Measurements from ENCODE around the gene DPEP2. TPM values are rescaled to one million over a fixed set of nuclear protein-coding genes. Genes with fewer than 3 reads are reported as not detected.

Gene DPEP2
- total RNA-seq, 2 donors from 2014 or later: 0.20 TPM; not detected in 1

DNA sequence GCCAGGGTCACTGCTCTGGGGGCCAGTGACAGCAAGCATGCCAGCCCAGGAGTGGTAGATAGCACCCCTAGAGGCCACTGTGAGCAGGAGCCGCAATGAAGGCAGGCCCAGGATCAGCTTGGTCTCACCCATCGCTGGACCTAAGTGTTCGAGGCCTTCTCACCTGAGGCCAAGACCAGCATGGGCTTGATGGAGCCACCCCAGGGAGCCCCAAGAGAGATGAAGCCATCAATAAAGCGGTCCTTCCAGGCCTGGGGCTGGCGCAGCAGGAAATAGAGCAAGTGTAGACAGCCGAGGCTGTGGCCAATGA lies 57.1 kb downstream of the DPEP2 start:
- WGBS, 2 experiments (ENCODE audit: insufficient coverage in 1 of 2, insufficient read length in 1 of 2): 78 to 91% methylated on average over 4 to 6 of the region's 6 CpGs
- H3K4me1 ChIP-seq (ENCODE audit: control insufficient read depth, insufficient read depth, low read length): peaks cover 10% of the 10 kb centered on the region
- H3K4me3 ChIP-seq (ENCODE audit: low read length): no peak overlapping the region
- no peak overlapping the region for H3K9ac ChIP-seq (ENCODE audit: extremely low read depth, low read length, poor library complexity, severe bottlenecking)
- H3K27ac ChIP-seq (ENCODE audit: low read depth, low read length): no peak overlapping the region
- TF ChIP-seq, protein P1, sequence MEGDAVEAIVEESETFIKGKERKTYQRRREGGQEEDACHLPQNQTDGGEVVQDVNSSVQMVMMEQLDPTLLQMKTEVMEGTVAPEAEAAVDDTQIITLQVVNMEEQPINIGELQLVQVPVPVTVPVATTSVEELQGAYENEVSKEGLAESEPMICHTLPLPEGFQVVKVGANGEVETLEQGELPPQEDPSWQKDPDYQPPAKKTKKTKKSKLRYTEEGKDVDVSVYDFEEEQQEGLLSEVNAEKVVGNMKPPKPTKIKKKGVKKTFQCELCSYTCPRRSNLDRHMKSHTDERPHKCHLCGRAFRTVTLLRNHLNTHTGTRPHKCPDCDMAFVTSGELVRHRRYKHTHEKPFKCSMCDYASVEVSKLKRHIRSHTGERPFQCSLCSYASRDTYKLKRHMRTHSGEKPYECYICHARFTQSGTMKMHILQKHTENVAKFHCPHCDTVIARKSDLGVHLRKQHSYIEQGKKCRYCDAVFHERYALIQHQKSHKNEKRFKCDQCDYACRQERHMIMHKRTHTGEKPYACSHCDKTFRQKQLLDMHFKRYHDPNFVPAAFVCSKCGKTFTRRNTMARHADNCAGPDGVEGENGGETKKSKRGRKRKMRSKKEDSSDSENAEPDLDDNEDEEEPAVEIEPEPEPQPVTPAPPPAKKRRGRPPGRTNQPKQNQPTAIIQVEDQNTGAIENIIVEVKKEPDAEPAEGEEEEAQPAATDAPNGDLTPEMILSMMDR (conservative IDR thresholded peaks at IDR 0.05): peak; percentile 90
- H3K27me3 ChIP-seq (ENCODE audit: control insufficient read depth, insufficient read depth, low read length, poor library complexity, severe bottlenecking): no peaks in the 10 kb centered on the region
- H3K9me3 ChIP-seq (ENCODE audit: control insufficient read depth, low read length): no peaks in the 10 kb centered on the region
- peaks cover 30% of the 10 kb centered on the region for H3K36me3 ChIP-seq (ENCODE audit: control insufficient read depth, insufficient read depth, low read length)
- peak; percentile 90 for DNase-seq
- H3K4me3 Mint-ChIP-seq: no peak overlapping the region
- peaks cover 13% of the 10 kb centered on the region for H3K36me3 Mint-ChIP-seq (ENCODE audit: low read depth)
- H3K27ac Mint-ChIP-seq: no peak overlapping the region
- no peaks in the 10 kb centered on the region for H3K27me3 Mint-ChIP-seq (ENCODE audit: insufficient read depth)
- H3K9me3 Mint-ChIP-seq: no peaks in the 10 kb centered on the region
- H3K4me1 Mint-ChIP-seq: peaks cover 8% of the 10 kb centered on the region

DNA sequence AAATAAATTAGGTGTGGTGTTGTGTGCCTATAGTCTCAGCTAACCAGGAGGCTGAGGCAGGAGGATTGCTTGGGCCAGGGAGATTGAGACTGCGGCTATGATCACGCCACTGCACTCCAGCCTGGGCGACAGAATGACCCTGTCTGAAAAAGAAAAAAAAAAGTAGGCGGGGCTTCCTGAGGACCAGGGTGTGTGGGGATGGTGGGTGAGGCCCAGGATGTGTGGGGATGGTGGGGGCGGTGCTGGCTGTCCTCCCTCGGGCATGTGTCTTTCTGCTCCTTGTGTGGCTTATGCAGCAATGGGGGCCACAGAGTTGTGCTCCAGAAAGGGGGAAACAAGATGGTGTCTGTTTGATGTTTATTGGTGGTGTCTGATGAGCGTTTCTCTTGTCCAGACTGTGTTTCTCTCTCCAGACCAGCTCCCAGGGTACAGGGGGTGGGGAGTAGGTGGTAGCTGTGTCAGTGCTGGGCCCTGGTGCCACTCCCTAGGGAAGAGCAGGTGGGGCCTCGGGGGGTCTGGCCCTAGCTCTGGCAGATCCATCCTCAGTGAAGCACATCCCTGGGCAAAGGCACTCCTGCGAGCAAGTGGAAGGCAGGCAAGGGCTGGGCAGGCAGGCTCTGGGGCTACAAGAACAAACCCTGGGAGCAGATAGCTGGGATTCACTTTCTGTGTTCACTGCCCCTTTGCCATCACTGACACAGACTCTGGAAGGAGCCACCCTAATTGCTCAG lies 57.6 kb downstream of the DPEP2 start:
- Histone ChIP-seq H3K9me3 (ENCODE audit: control insufficient read depth, low read length) (no peaks in the 10 kb centered on the region), H3K9ac (ENCODE audit: extremely low read depth, low read length, poor library complexity, severe bottlenecking) (no peak overlapping the region), H3K27me3 (ENCODE audit: control insufficient read depth, insufficient read depth, low read length, poor library complexity, severe bottlenecking) (no peaks in the 10 kb centered on the region), H3K4me1 (ENCODE audit: control insufficient read depth, insufficient read depth, low read length) (peaks cover 10% of the 10 kb centered on the region), H3K36me3 (ENCODE audit: control insufficient read depth, insufficient read depth, low read length) (peaks cover 26% of the 10 kb centered on the region), H3K4me3 (ENCODE audit: low read length) (no peak overlapping the region), H3K27ac (ENCODE audit: low read depth, low read length) (peak overlapping the region; percentile 16)
- DNase-seq: no peak
- Mint-ChIP-seq H3K4me3 (no peak overlapping the region), H3K9me3 (no peaks in the 10 kb centered on the region), H3K4me1 (peaks cover 13% of the 10 kb centered on the region), H3K27ac (no peak overlapping the region), H3K27me3 (ENCODE audit: insufficient read depth) (no peaks in the 10 kb centered on the region), H3K36me3 (ENCODE audit: low read depth) (peaks cover 13% of the 10 kb centered on the region)
- WGBS, 2 experiments (ENCODE audit: insufficient coverage in 1 of 2, insufficient read length in 1 of 2): 88 to 91% methylated on average over 4 to 9 of the region's 9 CpGs
- TF ChIP-seq, protein P1 (conservative IDR thresholded peaks at IDR 0.05): no peak

DNA sequence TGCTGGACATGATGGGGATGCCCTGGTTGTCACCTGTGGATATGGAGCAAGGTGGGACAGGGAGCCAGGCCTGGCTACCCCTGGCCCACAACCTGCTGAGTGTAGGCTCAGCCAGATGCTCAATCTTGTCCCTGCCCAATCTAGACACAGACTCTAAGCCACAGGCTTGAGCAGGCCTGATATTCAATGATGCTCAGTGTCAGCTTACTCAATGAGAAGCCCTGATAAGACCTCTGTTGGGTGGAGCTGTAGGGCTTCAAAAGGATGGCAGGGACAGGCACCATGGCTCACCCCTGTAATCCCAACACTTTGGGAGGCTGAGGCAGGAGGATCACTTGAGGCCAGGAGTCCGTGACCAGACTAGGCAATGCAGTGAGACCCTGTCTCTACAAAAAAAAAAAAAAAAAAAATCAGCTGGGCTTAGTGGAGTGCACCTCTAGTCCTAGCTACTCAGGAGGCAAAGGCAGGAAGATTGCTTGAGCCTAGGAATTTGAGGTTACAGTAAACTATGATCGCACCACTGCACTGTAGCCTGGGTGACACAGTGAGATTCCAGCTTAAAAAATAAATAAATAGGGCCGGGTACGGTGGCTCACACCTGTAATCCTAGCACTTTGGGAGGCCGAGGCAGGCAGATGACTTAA lies 58.7 kb downstream of the DPEP2 start:
- peaks cover 19% of the 10 kb centered on the region for H3K36me3 ChIP-seq (ENCODE audit: control insufficient read depth, insufficient read depth, low read length)
- WGBS, 2 experiments (ENCODE audit: insufficient coverage in 1 of 2, insufficient read length in 1 of 2): 93 to 95% methylated on average over 4 to 5 of the region's 5 CpGs
- H3K36me3 Mint-ChIP-seq (ENCODE audit: low read depth): peaks cover 5% of the 10 kb centered on the region
- H3K4me1 ChIP-seq (ENCODE audit: control insufficient read depth, insufficient read depth, low read length): peaks cover 10% of the 10 kb centered on the region
- H3K27me3 ChIP-seq (ENCODE audit: control insufficient read depth, insufficient read depth, low read length, poor library complexity, severe bottlenecking): no peaks in the 10 kb centered on the region
- H3K4me3 ChIP-seq (ENCODE audit: low read length): no peak overlapping the region
- peaks cover 13% of the 10 kb centered on the region for H3K4me1 Mint-ChIP-seq
- no peak for DNase-seq
- H3K9ac ChIP-seq (ENCODE audit: extremely low read depth, low read length, poor library complexity, severe bottlenecking): no peak overlapping the region
- TF ChIP-seq, protein P1 (conservative IDR thresholded peaks at IDR 0.05): no peak
- H3K27ac ChIP-seq (ENCODE audit: low read depth, low read length): no peak overlapping the region
- H3K9me3 ChIP-seq (ENCODE audit: control insufficient read depth, low read length): no peaks in the 10 kb centered on the region
- H3K9me3 Mint-ChIP-seq: no peaks in the 10 kb centered on the region
- no peak overlapping the region for H3K27ac Mint-ChIP-seq
- no peak overlapping the region for H3K4me3 Mint-ChIP-seq
- H3K27me3 Mint-ChIP-seq (ENCODE audit: insufficient read depth): no peaks in the 10 kb centered on the region
